GM18868 (cell line): ENCODE results near the gene STXBP1.

ENCODE experiments used
- ATAC-seq: cut with Tn5 transposase; IDR thresholded peaks from one replicate; pipeline ENCODE4 v1.9.1; 2021; ENCODE audit warnings: mild to moderate bottlenecking, moderate library complexity; ENCODE audit not compliant: unreplicated experiment

Gene STXBP1

DNA sequence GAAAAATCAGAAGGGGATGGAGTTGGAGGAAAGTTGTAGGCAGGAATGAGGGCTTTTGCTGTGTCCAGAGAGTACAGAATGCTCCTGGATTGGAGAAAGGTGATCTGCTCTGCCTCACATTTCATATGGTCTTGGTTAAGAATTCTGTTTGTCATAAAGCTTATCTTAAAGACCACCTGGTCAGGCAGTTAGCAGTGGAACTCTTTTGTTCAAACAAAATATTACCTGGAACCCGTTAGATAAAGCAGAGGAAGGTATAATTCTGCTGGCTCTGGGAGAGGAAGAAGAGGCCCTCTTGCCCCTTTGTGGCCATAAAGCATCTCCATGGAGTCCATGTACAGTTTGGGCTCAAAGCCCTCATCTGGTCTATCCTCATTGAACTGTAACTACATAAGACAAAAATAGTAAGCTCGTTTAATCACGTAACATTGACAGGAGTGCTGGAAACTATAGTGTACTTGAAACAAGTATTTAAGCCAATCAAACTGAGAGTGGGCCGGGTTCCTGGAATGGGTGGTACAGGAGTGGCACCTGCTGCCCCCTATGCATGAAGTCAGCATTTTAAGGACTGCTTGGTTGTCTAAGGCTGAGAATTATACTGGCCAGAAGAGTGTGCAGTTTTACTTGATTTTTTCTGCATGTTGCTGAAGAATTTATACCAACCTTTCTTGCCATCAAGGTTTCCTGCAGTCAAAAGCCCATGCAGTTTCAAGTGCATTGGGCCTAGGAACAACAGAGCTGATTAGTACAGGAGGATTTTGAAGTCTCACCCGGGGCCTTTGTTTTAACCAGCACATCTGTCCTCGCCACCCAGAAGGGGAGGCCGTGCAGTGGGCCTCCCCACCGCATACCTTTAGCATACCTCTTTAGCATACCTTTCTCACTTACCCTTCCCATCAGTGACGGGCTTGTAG lies 39.9 kb downstream of the STXBP1 start:
- ATAC-seq, result no peak

DNA sequence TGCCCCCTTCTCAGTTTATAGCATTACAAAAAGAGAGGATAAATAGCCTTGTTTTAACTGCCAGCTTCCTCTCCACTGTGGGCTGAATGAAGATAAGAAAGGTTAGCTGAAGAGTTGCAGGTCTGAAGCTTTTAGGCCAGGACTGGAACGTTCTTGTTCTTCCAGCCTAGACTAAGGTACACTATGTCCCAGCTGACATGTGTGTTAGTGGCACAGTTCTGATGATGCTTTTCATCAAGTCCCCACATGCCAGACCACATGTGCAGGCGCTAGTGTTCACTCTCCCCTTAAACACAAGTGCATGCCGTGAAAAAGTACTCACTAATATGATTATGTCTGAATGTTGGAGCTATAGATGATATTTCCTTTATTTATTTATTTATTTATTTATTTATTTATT lies 40.7 kb downstream of the STXBP1 start:
- no peak for ATAC-seq

GRCh38 chr9:127654619-127655018 lies 42.5 kb downstream of the STXBP1 start:
- no peak for ATAC-seq

DNA sequence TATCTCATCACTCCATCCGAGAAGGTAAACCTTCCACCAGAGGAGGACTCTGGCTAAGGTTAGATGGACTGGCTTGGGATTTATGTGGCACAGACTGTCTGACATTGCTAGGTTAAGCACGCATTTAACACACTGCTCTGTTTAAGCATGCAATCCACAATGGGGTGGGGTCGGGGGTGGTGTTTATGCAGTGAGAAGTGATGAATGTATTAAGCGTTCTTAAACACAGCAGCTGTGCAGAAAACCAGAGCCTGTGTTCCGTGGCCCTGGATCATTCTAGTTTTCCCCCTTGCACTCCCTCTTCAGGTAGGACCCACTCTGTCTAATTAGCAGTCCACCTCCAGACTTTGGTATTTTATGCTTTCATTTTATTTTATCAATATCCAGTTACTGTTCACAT lies 46.4 kb downstream of the STXBP1 start:
- no peak for ATAC-seq

GRCh38 chr9:127660886-127661741 lies 49.0 kb downstream of the STXBP1 start:
- ATAC-seq, result no peak

GRCh38 chr9:127662617-127663016 lies 50.5 kb downstream of the STXBP1 start:
- ATAC-seq, result no peak

GRCh38 chr9:127664324-127664677 lies 52.2 kb downstream of the STXBP1 start:
- no peak for ATAC-seq

GRCh38 chr9:127664678-127665507 lies 52.8 kb downstream of the STXBP1 start:
- no peak for ATAC-seq

GRCh38 chr9:127667127-127667844 lies 55.2 kb downstream of the STXBP1 start:
- ATAC-seq, result no peak

- no peak for ATAC-seq
Measured at GRCh38 chr9:127667906-127668305, 55.8 kb downstream of the STXBP1 start.

DNA sequence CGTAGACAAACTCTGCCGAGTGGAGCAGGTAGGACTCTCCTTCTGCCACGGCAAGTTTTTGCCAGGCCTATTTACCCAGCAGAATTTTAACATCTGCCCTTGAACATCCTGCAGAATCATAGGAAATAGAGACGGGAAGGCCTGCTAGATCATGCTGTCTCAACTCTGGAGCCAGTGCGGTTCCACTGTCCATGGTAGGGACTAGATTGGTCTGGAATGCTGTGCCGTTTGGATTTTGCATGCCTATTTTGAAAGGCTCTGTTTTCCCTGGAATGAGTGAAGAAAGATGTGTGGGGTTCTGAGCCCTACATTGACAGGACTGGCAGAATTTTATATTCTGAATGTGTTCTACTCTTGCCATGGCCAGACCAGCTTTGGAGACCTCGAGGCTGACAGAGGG lies 61.2 kb downstream of the STXBP1 start:
- no peak for ATAC-seq

- no peak for ATAC-seq
Measured at GRCh38 chr9:127676638-127677037, 64.6 kb downstream of the STXBP1 start.

- ATAC-seq, result no peak
Measured at GRCh38 chr9:127679506-127679905, 67.4 kb downstream of the STXBP1 start.

GRCh38 chr9:127680226-127680625 lies 68.1 kb downstream of the STXBP1 start:
- ATAC-seq, result no peak

GRCh38 chr9:127680846-127681245 lies 68.8 kb downstream of the STXBP1 start:
- no peak for ATAC-seq

- ATAC-seq, result no peak
Measured at GRCh38 chr9:127682351-127683136, 70.5 kb downstream of the STXBP1 start.

DNA sequence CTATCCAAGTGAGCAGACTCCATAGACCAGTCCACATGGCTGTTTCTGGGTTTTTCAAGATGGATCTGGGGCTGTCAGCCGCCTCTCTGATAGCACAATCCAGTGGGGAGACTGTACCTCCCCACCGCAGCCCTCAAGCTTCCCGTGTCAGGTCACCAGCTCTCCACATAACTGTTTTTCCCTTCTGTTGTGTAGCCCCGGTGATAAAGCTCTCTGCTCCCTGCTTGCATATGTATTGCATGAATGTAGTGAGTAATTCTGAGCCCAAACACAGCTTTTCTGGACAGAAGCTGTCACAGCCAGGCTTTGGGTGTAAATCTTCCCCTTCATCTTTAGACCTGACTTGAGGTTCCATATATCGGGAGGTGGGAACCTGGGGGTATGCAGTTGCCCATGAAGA lies 71.6 kb downstream of the STXBP1 start:
- ATAC-seq, result no peak

DNA sequence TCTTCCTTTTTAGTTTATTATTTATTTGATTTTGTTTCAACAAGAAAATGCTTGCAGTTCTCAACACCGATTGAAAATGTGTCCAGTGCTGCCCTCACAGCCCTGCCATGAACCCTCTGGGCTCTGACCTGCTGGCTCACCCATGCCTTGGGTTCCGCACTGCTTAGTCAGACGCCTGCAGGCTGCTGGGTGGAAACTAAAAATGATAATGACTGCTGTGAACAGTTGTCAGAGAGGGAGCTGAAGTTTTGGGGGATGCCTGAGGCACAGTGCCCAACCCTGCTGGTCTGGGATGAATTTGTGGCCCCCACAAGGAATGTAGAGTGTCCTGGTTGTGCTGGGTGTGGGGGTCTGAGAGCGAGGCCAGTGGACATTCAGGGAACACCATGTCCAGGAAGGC lies 72.5 kb downstream of the STXBP1 start:
- no peak for ATAC-seq

DNA sequence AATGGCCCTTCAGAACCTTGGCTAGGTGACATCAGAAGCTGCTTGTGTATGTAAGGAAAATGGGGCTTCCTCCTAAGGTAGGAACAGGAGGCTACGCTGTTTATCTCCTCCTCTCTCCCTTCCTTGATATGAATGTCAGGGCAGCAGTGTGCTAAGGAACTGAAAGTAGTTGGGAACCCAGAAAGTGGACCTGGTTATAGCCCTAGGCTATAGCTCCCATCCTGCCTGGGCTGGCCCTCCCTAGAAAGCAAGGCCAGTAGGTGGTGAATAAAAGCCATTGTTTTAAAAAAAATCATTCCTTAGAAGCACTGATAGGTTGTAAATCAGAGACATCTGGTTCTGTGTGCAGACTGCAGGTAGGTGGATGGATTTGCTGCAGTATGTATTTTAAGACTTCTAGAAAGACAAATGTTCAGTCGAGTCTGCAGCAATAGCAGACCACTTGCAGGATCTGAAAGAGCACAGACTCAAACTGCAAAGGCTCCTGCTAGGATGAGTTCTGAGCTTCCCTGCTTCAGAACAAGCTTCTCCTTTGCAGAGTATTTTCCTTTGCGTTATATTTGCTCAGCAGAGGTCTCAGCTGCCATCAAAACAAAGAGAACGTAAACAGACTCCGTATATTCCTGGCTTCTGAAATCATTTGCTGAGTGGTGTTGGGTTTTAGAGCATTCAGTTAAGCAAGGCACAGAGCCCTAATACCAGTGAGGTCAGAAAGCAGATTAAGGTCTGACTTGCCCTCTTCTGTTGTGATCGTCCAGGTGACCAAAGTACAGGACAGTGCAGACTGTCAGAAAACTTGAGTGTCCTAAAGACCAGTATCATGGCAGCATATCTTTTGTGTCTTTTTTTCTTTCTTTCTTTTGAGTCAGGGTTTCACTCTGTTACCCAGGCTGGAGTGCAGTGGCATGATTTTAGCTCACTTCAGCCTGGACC lies 74.7 kb downstream of the STXBP1 start:
- no peak for ATAC-seq
